GM23338 (cell line): ENCODE data around the gene CGB1. TPM values are rescaled to one million over a fixed set of nuclear protein-coding genes. Genes with fewer than 3 reads are reported as not detected.
"Not testable (repeated sequence)": the region's sequence is repeated elsewhere in the genome, so short reads cannot be mapped to it uniquely, and the experiment has no call there.

Experiments used
- ATAC-seq: fragments of 200-7000 bp; cut with Tn5 transposase; 3 replicates; pipeline ENCODE4 v1.9.1; 2020
- DNase-seq: peaks from one replicate; pipeline ENCODE4 v3.0.0-alpha.2; 2015; ENCODE audit warnings: low spot score
- H2AFZ ChIP-seq: fragments of 200-600 bp; sonication (generic); 2 replicates; pipeline ENCODE4 v1.8.0; 2016; ENCODE audit warnings: antibody characterized with exemption, mild to moderate bottlenecking, moderate library complexity
- H3F3A ChIP-seq: fragments of 200-600 bp; sonication (generic); replicated peaks from 2 replicates; pipeline ENCODE4 v1.8.0; 2017; ENCODE audit warnings: antibody characterized with exemption, mixed run types, low read depth
- H3K27ac ChIP-seq: fragments of 200-600 bp; sonication (generic); 2 replicates; pipeline ENCODE4 v1.6.1; 2016; ENCODE audit warnings: low read depth
- H3K27me3 ChIP-seq: fragments of 200-600 bp; sonication (generic); 2 replicates; pipeline ENCODE4 v1.8.0; 2016; ENCODE audit warnings: mild to moderate bottlenecking, mixed run types, moderate library complexity; ENCODE audit not compliant: insufficient read depth
- H3K36me3 ChIP-seq: fragments of 200-600 bp; sonication (generic); 2 replicates; pipeline ENCODE4 v1.8.0; 2016; ENCODE audit warnings: mild to moderate bottlenecking; ENCODE audit not compliant: insufficient read depth
- H3K4me1 ChIP-seq: fragments of 200-600 bp; sonication (generic); 2 replicates; pipeline ENCODE4 v1.8.0; 2016; ENCODE audit warnings: mild to moderate bottlenecking, moderate library complexity; ENCODE audit not compliant: insufficient read depth
- H3K4me2 ChIP-seq: fragments of 200-600 bp; sonication (generic); 2 replicates; pipeline ENCODE4 v1.7.1; 2017; ENCODE audit warnings: mixed run types
- H3K4me3 ChIP-seq: fragments of 200-600 bp; sonication (generic); 2 replicates; pipeline ENCODE4 v1.6.1; 2016; ENCODE audit warnings: mixed run types
- H3K79me2 ChIP-seq: fragments of 200-600 bp; sonication (generic); replicated peaks from 2 replicates; pipeline ENCODE4 v1.8.0; 2017; ENCODE audit warnings: mild to moderate bottlenecking; ENCODE audit not compliant: insufficient read depth
- H3K9me2 ChIP-seq: fragments of 200-600 bp; sonication (generic); 2 replicates; pipeline ENCODE4 v1.8.0; 2017; ENCODE audit not compliant: insufficient read depth
- H4K20me1 ChIP-seq: fragments of 200-600 bp; sonication (generic); replicated peaks from 2 replicates; pipeline ENCODE4 v1.8.0; 2017; ENCODE audit warnings: mild to moderate bottlenecking; ENCODE audit not compliant: insufficient read depth
- H3K27ac Mint-ChIP-seq: 2 replicates; pipeline ENCODE4 v1.8.0; 2020; ENCODE audit warnings: inconsistent platforms, mild to moderate bottlenecking, moderate library complexity, mixed read lengths
- H3K27me3 Mint-ChIP-seq: 3 replicates; pipeline ENCODE4 v1.8.0; 2022; ENCODE audit warnings: low read depth, mild to moderate bottlenecking, moderate library complexity, mixed read lengths, inconsistent platforms; ENCODE audit not compliant: insufficient read depth, poor library complexity
- H3K36me3 Mint-ChIP-seq: 3 replicates; pipeline ENCODE4 v1.8.0; 2021; ENCODE audit warnings: low read depth, mild to moderate bottlenecking, inconsistent platforms, moderate library complexity, mixed read lengths
- H3K4me1 Mint-ChIP-seq: 3 replicates; pipeline ENCODE4 v1.8.0; 2020; ENCODE audit warnings: mild to moderate bottlenecking, inconsistent platforms, mixed read lengths
- H3K4me3 Mint-ChIP-seq: 3 replicates; pipeline ENCODE4 v1.8.0; 2021; ENCODE audit warnings: moderate library complexity, mild to moderate bottlenecking, inconsistent platforms, mixed read lengths
- H3K9me3 Mint-ChIP-seq: 3 replicates; pipeline ENCODE4 v1.8.0; 2020; ENCODE audit warnings: moderate library complexity, mild to moderate bottlenecking, inconsistent platforms, mixed read lengths
- CREB1 ChIP-seq: fragments of 250-450 bp; sonication (Bioruptor Pico); IDR thresholded peaks from 2 replicates; pipeline ENCODE4 v1.5.0; 2020; ENCODE audit warnings: low read depth, mild to moderate bottlenecking, moderate library complexity
- CTCF ChIP-seq, 2 experiments: fragments of 200-600 bp in 1 of 2; sonication (generic) in 1 of 2; conservative IDR thresholded peaks; 2 replicates each; pipeline versions ENCODE4 v1.5.1 to v1.6.1; 2016 to 2017; ENCODE audit warnings: antibody characterized with exemption in 2 of 2, low read depth in 2 of 2, mild to moderate bottlenecking in 2 of 2, moderate library complexity in 1 of 2
- EZH2 ChIP-seq: fragments of 200-600 bp; sonication (generic); IDR thresholded peaks from one replicate; pipeline ENCODE4 v1.8.0; 2017; ENCODE audit warnings: antibody characterized with exemption, mild to moderate bottlenecking, low read depth; ENCODE audit not compliant: unreplicated experiment
- EZH2phosphoT487 ChIP-seq: fragments of 200-600 bp; sonication (generic); IDR thresholded peaks from one replicate; pipeline ENCODE4 v1.8.1; 2018; ENCODE audit warnings: antibody characterized with exemption; ENCODE audit not compliant: unreplicated experiment
- JUNB ChIP-seq: IDR thresholded peaks from one replicate; pipeline ENCODE4 v1.6.1; 2016; ENCODE audit warnings: antibody characterized with exemption; ENCODE audit not compliant: unreplicated experiment
- NANOG ChIP-seq: IDR thresholded peaks from 2 replicates; pipeline ENCODE4 v1.6.1; 2016; ENCODE audit warnings: antibody characterized with exemption, borderline replicate concordance
- POLR2AphosphoS5 ChIP-seq: IDR thresholded peaks from 2 replicates; pipeline ENCODE4 v1.6.1; 2016; ENCODE audit warnings: antibody characterized with exemption, low read depth
- REST ChIP-seq: IDR thresholded peaks from one replicate; pipeline ENCODE4 v1.6.1; 2018; ENCODE audit warnings: antibody characterized with exemption; ENCODE audit not compliant: unreplicated experiment
- STAT1 ChIP-seq: IDR thresholded peaks from one replicate; pipeline ENCODE4 v1.6.1; 2016; ENCODE audit warnings: antibody characterized with exemption; ENCODE audit not compliant: unreplicated experiment
- ZNF114 ChIP-seq: fragments of 250-450 bp; sonication (Bioruptor Pico); IDR thresholded peaks from 2 replicates; pipeline ENCODE4 v1.5.0; 2020; ENCODE audit warnings: mild to moderate bottlenecking, moderate library complexity
- ZNF331 ChIP-seq: fragments of 250-450 bp; sonication (Bioruptor Pico); IDR thresholded peaks from 2 replicates; pipeline ENCODE4 v1.5.0; 2020; ENCODE audit warnings: low read depth, mild to moderate bottlenecking, moderate library complexity
- polyA plus RNA-seq: library from polyadenylated mRNA; unstranded; fragments of >200 nt; fragmentation: Nextera tagmentation; extraction: Ambion mirVana; gene quantifications from 2 replicates; pipeline ENCODE4 v1.2.1, GENCODE V29; 2016
- total RNA-seq: library from RNA; depleted of rRNA; stranded (reverse); fragments of >200 nt; shearing (Covaris generic); gene quantifications from 2 replicates; pipeline ENCODE4 v1.2.3, GENCODE V29; 2014
- TF ChIP-seq, protein P1 (sequence below): IDR thresholded peaks from 2 replicates; pipeline ENCODE4 v1.6.1; 2016; ENCODE audit warnings: antibody characterized with exemption

The CGB1 gene
- total and polyA plus RNA-seq, 2 experiments from 2014 or later = 0.52 TPM; not detected in 1

GRCh38 chr19:49056902-49057596 is 20.4 kb upstream of the CGB1 start:
- not testable (repeated sequence) for H3K4me1 ChIP-seq, H4K20me1 ChIP-seq, H2AFZ ChIP-seq, H3K27ac Mint-ChIP-seq, DNase-seq, H3K9me2 ChIP-seq, H3K27ac ChIP-seq, H3K79me2 ChIP-seq, H3F3A ChIP-seq, H3K9me3 Mint-ChIP-seq, H3K36me3 ChIP-seq, H3K36me3 Mint-ChIP-seq
- H3K4me3 Mint-ChIP-seq = peak overlapping the region; percentile 73
- H3K4me1 Mint-ChIP-seq = peaks cover 11% of the 10 kb centered on the region
- peaks cover 57% of the 10 kb centered on the region for H3K27me3 Mint-ChIP-seq
- ATAC-seq = peak; percentile 15
- peak; percentile 25 for TF ChIP-seq EZH2
- H3K4me3 ChIP-seq = peak overlapping the region; percentile 73
- H3K4me2 ChIP-seq = peak overlapping the region; percentile 95
- peaks cover 63% of the 10 kb centered on the region for H3K27me3 ChIP-seq

DNA sequence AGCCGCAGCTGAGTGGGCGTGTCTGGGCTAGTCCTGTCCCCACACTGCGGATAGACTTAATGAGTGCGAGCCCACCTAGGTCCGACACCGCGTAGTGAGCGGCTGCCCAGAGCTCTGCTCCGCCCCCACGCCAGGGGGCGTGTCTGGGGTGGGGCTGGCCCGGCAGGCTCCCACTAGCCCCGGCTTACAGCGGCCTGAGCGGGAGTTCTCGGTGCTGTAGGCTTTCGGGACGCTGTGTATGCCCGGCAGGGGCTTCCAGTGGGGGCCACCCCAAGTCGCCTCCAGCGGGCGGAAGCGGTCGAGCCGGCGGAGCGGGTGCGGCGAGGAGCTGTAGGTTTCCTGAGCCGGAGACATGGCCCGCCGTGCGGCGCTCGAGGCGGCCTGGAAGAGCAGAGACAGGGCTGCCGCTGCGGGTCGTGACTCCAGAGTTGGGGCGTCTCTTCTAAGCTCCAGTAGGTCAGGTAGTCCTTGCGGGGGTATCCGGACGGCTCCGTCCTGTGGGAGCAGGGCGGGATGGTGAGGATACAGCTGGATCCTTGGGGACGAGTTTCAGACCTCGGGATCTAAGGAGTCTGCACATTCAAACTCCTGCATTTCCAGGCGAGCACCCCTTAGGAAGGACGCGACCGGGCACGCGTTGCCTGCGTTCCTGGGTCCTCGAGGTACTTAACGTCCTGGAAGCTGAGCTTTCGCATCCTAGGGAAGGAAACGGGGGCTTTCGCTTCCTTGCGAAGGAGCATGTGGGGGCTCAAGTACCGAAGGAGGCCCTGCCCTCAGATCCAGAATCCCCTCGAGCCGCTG is 19.6 kb upstream of the CGB1 start:
- H2AFZ ChIP-seq = peak overlapping the region; percentile 90
- H3K4me2 ChIP-seq = peak overlapping the region; percentile 95
- no peaks in the 10 kb centered on the region for H4K20me1 ChIP-seq
- Mint-ChIP-seq H3K4me3 (peak overlapping the region; percentile 73), H3K4me1 (peaks cover 11% of the 10 kb centered on the region), H3K9me3 (no peaks in the 10 kb centered on the region; the same call in 2 of the 3 replicates), H3K36me3 (no peaks in the 10 kb centered on the region), H3K27ac (no peak overlapping the region), H3K27me3 (peaks cover 57% of the 10 kb centered on the region)
- peak overlapping the region; percentile 73 for H3K4me3 ChIP-seq
- H3K4me1 ChIP-seq = peaks cover 9% of the 10 kb centered on the region; the same call in 1 of the 2 replicates
- peaks cover 63% of the 10 kb centered on the region for H3K27me3 ChIP-seq
- no peaks in the 10 kb centered on the region for H3F3A ChIP-seq
- H3K36me3 ChIP-seq = no peaks in the 10 kb centered on the region
- ATAC-seq = peak; percentile 78
- H3K27ac ChIP-seq = no peak overlapping the region
- H3K9me2 ChIP-seq = no peaks in the 10 kb centered on the region
- no peaks in the 10 kb centered on the region for H3K79me2 ChIP-seq
- peak; percentile 76 for DNase-seq
- TF ChIP-seq EZH2 (peak; percentile 54), CREB1 (CRISPR knock-in tag) (no peak), ZNF331 (no peak), POLR2AphosphoS5 (peak; percentile 45), STAT1 (no peak), JUNB (no peak), NANOG (no peak), REST (no peak), ZNF114 (CRISPR knock-in tag) (no peak), EZH2phosphoT487 (no peak), CTCF (conservative IDR thresholded peaks at IDR 0.05; ENCODE audit: low read depth in 2 of 2) (peak; percentile 22 to 34)
- TF ChIP-seq, protein P1, sequence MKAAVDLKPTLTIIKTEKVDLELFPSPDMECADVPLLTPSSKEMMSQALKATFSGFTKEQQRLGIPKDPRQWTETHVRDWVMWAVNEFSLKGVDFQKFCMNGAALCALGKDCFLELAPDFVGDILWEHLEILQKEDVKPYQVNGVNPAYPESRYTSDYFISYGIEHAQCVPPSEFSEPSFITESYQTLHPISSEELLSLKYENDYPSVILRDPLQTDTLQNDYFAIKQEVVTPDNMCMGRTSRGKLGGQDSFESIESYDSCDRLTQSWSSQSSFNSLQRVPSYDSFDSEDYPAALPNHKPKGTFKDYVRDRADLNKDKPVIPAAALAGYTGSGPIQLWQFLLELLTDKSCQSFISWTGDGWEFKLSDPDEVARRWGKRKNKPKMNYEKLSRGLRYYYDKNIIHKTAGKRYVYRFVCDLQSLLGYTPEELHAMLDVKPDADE = no peak
